GM18508 (cell line): ENCODE results near the gene ADAMTSL2.

Experiments used
- ATAC-seq: cut with Tn5 transposase; IDR thresholded peaks from one replicate; pipeline ENCODE4 v1.9.1; 2021; ENCODE audit warnings: moderate number of reproducible peaks; ENCODE audit not compliant: insufficient read depth, unreplicated experiment

ADAMTSL2 gene

GRCh38 chr9:133529874-133530273 is 4.6 kb upstream of the ADAMTSL2 start:
- no peak for ATAC-seq

- ATAC-seq, result no peak
These were observed 3.2 kb upstream of the ADAMTSL2 start for GRCh38 chr9:133531293-133531692.

GRCh38 chr9:133532937-133533668 is 1.4 kb upstream of the ADAMTSL2 start:
- ATAC-seq, result no peak

- no peak for ATAC-seq
These were observed 647 bp upstream of the ADAMTSL2 start for GRCh38 chr9:133533857-133534256.

- no peak for ATAC-seq
These were observed 888 bp downstream of the ADAMTSL2 start for GRCh38 chr9:133535306-133535877.

GRCh38 chr9:133536080-133536479 is 1.6 kb downstream of the ADAMTSL2 start:
- ATAC-seq, result no peak

GRCh38 chr9:133536536-133536935 is 2.0 kb downstream of the ADAMTSL2 start:
- ATAC-seq, result no peak

- no peak for ATAC-seq
These were observed 2.8 kb downstream of the ADAMTSL2 start for GRCh38 chr9:133537257-133537656.

GRCh38 chr9:133538176-133538575 is 3.7 kb downstream of the ADAMTSL2 start:
- ATAC-seq, result no peak

- no peak for ATAC-seq
These were observed 4.6 kb downstream of the ADAMTSL2 start for GRCh38 chr9:133538851-133539833.

- ATAC-seq, result no peak
These were observed 5.6 kb downstream of the ADAMTSL2 start for GRCh38 chr9:133539991-133540697.

GRCh38 chr9:133540698-133541025 is 6.2 kb downstream of the ADAMTSL2 start:
- ATAC-seq, result no peak

GRCh38 chr9:133542002-133542401 is 7.5 kb downstream of the ADAMTSL2 start:
- ATAC-seq, result no peak

GRCh38 chr9:133543772-133544467 is 9.4 kb downstream of the ADAMTSL2 start:
- ATAC-seq, result no peak

GRCh38 chr9:133545494-133546286 is 11.2 kb downstream of the ADAMTSL2 start:
- no peak for ATAC-seq

GRCh38 chr9:133546287-133546680 is 11.8 kb downstream of the ADAMTSL2 start:
- ATAC-seq, result no peak

GRCh38 chr9:133547116-133547515 is 12.6 kb downstream of the ADAMTSL2 start:
- ATAC-seq, result no peak

- no peak for ATAC-seq
These were observed 16.9 kb downstream of the ADAMTSL2 start for GRCh38 chr9:133551446-133551845.

GRCh38 chr9:133552236-133552635 is 17.7 kb downstream of the ADAMTSL2 start:
- ATAC-seq, result no peak
